HG03378 (cell line): ENCODE results near the gene GTSF1L.

Experiments
- ATAC-seq: cut with Tn5 transposase; IDR thresholded peaks from one replicate; pipeline ENCODE4 v1.9.1; 2021; ENCODE audit warnings: mild to moderate bottlenecking, moderate library complexity; ENCODE audit not compliant: unreplicated experiment

The GTSF1L gene

DNA sequence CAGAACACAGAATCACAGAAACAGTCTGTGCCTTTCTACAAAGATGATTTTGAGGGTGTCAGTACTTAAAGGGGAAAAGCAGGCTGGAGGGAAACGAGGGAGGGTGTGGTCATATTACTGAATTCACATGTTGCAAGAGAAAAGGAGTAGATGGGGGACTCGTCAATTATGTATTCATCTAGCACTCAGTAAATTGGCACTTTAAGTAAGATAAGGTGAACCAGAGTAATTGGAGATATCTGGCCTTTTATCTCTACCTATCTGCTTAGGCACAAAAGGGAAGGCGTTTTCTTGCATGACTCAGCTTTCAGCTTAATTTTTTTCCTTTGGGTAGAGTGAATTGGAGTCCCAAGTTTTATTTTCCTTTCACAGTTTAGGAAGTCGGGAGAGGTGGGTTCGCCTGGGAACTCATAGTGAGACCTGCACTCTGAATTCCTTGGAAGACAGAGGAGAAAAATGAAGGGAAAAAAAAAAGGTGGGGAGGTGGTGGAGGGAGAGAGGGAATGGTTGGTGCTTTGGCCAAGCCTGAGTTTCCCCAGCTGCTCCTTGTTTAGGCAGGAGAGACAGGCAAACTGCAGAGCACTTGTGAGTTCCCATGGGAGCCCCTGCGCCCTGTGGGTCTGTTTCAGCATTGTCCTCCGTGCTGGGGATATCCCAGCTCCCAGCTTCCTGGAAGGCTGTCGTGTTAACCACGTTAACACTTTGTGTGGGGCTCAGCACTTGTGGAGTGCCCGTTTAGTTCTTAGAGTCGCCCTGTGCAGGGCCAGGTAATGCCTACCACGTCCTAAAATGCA, 19.7 kb upstream of the GTSF1L start:
- ATAC-seq, result no peak

DNA sequence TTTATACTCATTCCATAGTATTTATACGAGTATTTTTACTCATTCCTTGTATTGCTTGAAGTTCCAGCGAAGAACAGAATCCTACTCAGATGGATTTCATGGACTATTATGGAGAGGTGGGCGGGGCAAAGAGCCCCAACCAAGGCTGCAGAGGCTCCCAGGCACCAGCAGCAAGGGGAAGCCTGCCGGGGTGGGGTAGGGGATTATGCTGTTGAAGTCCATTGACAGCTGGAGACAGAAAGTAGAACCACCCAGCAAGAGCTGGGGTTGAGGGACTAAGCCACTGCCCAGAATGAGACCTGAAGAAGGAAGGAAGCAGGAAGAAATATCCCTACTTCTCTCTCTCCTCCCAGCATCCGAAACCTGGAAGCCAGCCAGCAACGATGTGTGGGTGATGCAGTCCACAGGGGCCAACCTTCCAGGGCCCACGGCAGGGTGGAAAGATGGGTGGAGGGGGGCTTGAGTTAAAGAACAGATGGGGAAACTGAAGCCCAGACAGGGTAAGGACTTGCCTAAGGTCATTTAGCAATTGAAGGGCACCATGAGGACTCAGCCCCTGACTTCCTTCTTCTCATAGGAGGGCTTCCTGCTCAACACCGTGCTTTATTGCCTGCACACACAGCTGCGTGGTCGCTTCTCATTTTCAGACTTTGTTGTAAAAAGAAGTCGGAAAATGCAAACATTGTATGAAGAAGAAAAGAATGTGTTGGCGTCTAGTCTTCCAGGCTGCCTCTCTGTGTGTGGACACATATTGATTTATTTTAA, 18.3 kb upstream of the GTSF1L start:
- ATAC-seq, result no peak

DNA sequence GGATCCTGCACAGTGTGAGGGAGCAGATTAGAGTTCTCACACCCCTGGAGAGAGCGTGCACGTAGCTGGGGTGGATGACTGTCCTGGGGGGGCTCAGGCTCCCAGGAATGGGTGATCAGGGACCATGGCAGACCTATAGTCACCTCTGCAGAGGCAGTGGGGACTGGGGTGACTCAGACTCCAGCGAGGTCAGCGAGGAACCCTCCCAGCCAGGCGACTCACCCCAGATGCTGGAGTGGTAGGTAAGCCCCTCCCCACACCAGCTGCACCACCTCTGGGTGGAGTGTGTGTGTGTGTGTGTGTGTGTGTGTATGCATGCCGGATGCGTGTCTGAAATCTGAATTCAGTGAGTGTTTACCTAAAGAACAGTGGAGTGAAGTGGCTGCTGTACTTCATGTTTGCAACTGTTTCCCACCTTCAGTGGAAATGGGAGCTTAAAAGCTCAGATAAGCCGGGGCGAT, 17.4 kb upstream of the GTSF1L start:
- no peak for ATAC-seq

DNA sequence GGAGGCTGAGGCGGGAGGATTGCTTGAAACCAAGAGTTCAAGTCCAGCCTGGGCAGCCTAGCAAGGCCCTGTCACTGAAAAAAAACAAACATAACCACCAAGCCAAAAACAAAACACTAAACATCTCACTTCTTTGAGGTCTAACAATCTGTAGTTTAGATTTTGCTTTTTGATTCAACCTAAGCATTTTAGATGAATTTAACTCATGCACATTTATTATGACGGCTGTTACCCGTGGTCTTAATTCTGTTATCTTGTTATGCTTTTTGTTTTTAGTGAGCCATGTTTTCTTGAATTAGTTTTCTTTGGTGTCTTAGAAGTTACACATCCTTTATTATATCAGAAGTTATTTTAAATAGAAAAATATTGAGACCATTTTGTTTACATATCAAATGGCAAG, 13.8 kb upstream of the GTSF1L start:
- no peak for ATAC-seq

DNA sequence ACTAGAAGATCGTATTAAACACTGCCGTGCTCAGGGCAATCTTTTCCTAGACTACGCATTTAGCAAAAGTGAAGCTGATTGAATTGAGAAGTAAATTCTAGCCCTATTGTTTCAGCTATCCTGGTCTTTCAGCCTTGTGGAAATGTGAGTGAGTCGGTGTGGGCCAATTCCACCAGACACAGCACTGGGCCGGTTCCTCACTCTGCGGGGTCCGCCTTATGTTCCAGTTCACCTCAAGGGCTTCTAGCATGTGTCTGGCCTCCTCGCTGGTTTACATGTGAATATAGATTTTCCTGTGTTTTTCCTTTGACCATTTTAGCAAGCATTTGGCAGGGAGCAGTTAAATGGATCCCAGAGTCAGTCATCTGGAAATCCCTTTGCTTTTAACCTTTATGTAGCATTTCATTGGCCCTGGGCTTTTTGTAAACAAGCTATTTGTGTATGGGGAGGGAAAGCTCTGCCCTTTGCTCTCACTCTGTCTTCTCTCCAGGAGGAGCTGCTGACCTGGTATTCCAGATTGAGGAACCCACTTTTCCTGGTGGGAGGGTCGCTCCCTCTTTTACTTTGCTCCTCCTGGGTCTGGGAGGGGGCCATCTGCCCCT, 12.4 kb upstream of the GTSF1L start:
- ATAC-seq, result no peak

DNA sequence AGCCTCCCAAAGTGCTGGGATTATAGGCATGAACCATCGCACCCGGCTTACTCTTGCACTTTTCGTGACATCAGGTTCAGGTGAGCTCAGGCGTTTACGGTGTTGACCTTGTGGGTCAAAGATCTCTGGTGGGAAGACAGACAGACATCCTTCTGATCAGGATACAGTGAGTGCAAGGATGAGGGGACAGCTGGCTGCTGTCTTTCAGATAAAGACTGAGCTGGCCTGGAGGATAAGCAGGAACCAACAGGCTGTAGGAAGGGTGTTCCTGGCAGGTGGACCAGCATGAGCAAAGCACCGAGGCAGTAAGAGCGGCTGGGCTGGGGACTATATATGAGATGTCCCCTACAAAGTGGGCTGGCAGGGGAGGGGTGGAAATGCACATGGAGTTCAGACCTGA, 11.1 kb upstream of the GTSF1L start:
- ATAC-seq, result no peak

DNA sequence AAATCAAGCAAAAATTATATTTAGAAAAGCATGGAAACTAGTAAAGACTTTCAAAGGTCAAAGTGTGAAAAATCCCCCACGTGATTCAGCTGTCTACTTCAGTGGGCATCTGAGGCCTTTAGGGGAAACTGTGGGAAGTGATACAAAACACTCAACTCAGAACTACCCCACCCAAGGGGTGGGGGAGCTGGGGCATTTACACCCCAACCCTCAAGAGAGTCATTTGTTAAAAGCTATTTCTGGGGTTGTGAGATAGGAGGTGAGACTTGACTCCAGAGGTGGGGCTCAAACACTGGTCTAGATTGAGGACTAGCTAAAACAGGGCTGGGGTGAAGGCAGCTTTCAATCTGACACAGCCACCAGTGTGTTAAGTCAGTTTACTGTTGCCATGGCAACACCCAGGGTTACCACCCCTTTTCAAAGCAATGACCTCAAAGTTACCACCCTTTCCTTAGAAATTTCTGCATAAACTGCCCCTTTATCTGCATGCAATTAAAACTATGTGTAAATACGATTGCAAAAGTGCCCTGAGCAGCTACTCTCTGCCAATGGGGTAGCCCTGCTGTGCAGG, 9.9 kb upstream of the GTSF1L start:
- peak; percentile 79 for ATAC-seq

DNA sequence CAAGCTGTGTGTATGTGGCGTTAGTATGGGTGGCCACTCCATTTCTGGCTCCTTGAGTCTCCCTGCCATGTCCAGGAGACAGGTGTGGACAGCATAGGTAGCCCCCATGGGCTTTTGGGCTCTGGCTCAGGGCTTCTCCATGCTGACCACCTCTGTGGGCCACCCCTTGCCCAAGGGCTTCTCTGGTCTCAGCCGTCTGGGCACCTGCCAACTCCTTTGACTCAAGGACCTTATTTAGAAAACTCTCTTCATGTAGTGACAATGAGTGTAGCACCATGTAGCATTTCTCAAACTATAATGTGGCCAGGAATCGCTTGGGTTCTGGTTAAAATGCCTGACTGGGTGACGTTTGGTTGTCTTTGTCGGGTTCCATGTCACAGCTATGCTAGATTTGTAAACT, 5.1 kb upstream of the GTSF1L start:
- no peak for ATAC-seq

DNA sequence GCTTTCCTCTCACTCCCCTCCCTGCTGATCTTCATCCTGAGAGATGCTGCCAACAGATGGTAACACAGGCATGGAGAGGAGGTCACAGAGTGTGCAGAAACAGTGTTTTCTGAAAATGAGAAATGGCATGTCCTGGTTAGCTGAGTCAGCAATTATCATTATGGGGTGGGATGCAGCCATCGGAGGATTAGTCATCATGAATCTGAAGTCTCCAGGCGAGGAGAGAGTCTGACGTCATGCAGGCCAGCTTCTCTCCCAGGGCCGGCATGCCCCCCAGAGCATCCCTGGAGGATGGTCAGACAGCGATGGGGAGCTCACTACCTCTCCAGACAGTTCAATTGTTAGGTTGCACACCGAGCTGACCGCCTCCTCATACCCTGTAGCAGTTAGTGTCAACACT, 4.7 kb upstream of the GTSF1L start:
- ATAC-seq, result no peak

DNA sequence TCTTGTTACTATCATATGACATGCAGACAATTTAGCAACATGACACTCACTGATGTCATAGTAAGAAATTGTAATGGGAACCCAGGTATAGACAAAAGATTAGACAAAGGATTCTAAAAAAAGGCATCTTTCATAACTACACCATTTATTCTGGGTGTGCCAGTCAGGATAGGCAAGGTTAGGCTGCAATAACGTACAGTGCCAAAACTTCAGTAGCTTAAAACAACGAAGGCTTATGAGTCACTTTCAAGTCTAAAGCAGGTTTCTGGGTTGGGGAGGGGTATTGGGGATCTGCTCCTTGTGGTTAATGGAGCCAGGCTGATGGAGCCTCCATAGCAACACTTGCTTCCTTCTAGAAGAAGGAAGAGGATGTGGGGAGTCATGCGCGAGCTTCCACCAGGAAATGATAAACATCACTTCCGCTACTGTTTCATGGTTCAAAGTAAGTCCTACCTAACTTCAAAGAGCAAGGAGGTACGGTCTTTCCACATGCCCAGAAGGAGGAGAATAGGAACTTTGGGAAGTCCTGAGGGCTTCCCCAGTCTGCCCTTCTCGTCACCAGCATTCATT, 2.0 kb upstream of the GTSF1L start:
- no peak for ATAC-seq

DNA sequence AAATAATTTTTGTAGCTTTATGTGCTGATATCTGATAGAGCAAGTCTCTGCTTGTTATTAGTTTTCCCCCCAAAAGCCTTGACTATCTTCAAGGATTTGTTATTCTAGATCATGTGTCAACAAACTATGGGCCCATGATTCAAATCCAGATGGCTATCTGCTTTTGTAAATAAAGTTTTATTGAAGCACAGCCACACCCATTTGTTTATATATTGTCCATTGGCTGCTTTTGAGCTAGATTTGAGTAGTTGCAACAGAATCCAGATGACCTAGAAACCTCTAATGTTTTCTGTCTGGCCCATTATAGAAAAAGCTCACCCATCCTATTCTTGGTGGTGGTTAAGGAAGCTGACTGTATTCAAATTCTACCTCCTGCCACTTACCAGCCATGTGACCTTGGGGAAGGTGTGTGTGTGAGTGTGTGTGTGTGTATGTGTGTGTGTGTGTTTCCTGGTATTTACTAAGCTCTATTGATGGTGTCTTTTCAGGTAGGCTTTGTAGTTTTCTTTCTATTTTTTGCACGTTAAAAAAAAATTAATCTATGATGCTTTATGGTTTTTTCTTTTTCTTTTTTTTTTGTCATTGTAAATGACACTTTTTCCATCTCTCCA, 1.3 kb upstream of the GTSF1L start:
- no peak for ATAC-seq

DNA sequence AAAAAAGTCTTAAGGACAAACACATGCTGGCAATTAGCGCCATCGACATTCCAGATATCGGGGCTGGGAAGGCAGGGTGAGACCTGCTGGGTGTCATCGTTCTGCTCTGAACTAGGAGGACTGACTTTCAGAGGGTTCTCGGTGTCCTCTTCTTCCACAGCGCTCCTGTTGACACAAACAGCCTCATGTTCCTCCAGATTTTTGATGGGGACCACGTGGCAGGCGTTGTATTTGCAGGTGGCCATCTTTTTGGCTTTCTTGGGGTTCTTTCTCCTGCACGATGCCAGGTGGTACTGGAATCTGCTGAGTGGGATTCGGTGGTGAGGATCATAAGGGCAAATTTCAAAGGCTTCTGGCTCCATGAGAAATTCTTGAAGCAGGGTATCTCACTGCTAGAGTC, 469 bp downstream of the GTSF1L start:
- ATAC-seq, result no peak

DNA sequence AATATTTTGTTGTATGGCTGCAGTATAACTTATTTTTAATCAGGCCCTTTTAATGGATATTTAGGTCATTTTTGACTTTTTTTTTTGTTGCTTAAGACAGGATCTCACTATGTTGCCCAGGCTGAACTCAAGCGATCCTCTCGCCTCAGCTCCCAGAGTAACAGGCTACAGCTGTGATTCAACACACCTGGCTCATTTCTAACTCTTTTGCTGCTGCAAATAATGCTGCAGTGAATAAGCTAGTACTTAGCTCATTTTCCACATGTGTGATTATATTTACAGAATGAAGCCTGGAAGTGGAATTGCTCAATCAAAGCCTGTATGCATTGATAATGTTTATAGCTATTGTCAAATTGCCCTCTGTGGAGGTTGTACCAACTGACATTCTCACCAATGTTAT, 1.1 kb downstream of the GTSF1L start:
- no peak for ATAC-seq

DNA sequence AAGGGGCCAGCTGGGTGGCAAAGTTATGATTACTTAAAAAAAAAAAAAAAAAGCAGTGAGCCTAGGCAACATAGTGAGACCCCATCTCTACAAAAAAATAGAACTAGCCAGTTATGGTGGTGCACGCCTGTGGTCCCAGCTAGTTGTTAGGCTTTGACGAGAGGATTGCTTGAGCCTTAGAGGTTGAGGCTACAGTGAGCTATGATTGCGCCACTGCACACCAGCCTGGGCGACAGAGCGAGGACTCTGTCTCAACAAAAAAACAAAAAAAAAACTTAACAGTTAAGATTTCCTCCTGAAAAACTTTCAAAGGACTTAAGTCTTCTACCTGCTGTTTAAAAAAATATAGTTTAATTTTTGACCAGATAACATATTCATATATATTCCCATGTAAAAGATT, 2.4 kb downstream of the GTSF1L start:
- ATAC-seq, result no peak

DNA sequence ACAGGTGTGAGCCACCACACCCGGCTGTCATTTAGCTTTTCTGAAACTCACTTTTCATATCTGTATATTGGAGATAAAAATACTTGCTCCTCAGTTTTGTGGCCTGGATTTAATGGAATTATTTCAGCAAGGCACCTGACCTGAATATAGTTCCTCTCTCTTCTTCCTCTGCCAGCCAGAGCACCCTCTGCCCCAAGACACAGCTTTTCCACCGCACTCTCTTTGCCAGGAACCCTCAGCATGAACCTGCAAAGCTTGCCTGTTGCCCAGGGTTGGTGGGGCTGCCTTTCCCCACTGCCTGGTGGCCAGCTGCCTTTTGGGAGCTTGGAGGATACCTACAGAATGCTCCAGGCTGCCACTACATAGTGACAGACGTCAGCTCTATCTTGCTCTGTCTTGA, 3.1 kb downstream of the GTSF1L start:
- ATAC-seq, result no peak

DNA sequence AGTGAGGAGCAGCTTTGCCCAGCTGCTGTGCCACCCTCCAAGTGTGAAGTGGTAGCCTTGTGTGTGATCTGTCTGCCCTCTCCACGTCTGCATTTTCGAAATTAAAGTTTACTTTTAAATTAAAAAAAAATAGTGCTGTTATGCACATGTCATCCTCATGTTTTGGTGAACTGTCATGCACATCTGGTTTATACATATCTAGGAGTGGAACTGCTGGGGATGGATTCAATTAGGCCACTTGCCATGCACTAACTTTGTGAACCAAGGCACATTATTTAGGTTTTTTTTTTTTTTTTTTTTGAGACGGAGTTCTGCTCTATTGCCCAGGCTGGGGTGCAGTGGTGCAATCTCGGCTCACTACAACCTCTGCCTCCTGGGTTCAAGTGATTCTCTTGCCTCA, 3.6 kb downstream of the GTSF1L start:
- no peak for ATAC-seq

DNA sequence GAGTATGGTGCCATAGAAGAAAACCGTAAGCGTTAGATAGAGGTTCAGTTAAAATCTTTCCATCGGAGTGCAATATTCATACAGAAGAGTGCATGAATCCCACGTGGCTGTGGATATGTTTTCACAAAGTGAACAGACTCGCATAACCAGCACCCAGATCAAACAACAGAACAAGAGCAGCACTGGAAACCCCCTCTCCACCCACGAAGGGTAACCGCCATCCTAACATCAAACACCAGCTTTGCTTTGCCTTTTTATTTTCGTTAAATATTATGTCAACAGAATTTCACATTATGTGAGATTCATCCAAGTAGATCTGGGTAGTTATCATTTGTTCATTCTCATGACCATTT, 4.7 kb downstream of the GTSF1L start:
- no peak for ATAC-seq

DNA sequence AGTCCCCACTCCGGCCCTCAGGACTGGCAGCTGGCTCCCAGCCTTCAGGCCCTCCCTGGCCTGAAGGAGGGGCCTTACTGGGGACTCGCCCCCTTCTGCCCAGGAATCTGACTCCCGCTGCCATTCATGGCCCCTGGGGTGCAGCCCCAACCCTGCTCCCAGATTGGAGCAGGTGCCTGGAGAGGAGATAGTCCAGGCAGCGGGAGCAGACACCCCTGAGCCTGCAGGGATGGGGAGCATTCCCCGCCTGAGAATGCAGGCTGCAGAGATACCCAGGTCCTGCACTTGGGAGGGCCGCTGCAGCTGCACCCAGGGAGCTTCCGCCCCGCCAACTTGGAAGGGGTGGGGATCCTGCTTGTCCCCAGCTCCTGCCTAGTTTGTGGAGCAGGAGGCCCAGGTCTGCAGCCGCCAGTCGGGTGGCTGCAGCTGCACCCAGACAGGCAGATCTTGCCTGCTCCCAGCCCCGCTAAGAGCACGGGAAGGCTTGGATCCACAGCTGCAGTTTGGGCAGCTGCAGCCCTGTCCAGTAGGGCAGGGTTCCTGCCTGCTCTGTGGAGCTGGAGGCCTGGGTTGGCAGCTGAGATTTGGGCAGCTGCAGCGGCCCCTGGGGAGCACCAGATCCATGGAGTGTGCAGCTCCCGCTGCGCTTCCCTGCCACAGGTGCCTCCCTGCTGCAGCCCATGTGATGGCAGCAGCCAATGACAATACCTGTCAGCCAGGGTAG, 5.2 kb downstream of the GTSF1L start:
- ATAC-seq, result no peak

DNA sequence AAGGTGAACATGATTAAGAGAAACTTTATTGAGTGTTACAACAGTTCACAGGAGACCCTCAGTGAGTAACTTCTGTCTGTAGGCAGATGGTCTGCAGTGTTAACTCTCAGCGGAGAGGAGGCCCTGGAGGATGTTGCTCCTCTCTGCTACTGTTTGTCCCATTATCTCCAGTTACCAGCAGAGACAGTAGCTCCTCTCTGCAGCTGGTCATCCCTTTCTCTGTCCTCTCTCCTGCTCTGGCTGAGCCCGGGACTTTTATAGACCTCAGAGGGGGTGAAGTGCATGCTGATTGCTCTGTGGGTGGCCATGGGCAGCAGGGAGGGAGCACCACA, 5.7 kb downstream of the GTSF1L start:
- no peak for ATAC-seq

DNA sequence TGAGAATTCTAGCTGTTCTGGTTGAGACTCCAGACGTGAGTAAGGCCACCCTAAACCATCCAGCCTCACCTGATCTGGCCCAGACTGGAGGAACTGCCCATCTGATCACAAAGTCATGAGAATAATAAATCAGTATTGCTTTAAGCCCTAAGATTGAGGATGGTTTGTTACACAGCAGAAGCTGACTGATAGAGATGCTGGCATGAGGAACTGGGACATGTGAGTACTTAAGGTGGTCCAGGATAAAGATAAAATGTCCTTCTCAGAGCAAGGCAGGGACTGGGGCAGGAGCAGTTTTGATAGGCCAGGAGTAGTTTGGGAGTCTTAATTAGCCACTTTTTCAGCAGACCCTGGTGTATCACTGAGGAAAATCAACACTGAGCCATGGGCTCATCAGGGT, 6.8 kb downstream of the GTSF1L start:
- no peak for ATAC-seq

DNA sequence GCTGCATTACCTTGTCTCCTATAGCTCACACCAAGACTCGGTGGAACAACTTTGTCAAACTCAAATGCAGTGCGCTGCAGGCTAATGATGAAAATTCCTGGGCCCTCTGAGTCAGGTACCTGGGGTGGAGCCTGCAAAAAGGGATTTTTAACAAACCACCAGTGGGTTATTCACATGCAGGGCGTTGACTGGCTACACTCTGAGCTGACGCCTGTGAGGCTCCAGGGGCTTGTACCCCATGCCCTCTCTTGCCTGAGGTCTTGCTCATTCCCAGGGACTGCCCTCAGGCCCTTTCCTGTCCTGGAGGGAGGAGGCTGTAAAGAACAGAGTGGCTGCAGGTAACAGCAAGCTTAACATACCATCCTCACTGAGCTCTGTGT, 9.2 kb downstream of the GTSF1L start:
- no peak for ATAC-seq
